Stimulated activated CD8-positive, alpha-beta memory T cell treated with anti-CD3 and anti-CD28 coated beads, Interleukin-7, amount 100 ng/mL, for 24 hours (primary cell): ENCODE results near the gene KRTAP5-1.
"Not testable (repeated sequence)": the region's sequence is repeated elsewhere in the genome, so short reads cannot be mapped to it uniquely, and the experiment has no call there.

Source experiments
- DNase-seq: peaks from one replicate; pipeline ENCODE4 v3.0.0-alpha.2; 2020; ENCODE audit warnings: low read depth

KRTAP5-1 gene, protein sequence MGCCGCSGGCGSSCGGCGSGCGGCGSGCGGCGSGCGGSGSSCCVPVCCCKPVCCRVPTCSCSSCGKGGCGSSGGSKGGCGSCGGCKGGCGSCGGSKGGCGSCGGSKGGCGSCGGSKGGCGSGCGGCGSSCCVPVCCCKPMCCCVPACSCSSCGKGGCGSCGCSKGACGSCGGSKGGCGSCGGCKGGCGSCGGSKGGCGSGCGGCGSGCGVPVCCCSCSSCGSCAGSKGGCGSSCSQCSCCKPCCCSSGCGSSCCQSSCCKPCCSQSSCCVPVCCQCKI

DNA sequence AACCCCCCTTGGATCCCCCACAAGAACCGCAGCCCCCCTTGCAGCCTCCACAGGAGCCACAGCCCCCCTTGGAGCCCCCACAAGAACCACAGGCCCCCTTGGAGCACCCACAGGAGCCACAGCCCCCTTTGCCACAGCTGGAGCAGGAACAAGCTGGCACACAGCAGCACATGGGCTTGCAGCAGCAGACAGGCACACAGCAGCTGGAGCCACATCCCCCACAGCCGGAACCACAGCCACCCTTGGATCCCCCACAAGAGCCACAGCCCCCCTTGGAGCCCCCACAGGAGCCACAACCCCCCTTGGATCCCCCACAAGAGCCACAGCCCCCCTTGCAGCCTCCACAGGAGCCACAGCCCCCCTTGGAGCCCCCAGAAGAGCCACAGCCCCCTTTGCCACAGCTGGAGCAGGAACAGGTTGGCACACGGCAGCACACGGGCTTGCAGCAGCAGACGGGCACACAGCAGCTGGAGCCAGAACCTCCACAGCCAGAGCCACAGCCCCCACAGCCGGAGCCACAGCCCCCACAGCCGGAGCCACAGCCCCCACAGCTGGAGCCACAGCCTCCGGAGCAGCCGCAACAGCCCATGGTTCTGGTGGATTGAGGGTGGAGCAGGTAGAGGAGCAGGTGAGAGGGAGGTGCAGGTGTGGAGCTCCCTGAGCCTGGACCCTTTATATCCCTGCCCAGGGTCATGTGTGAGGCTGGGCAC, at the start of gene KRTAP5-1:
Gene KRTAP5-1 (minus strand): TSS at position 623 of the 710 bp plus-strand sequence. CDS start 34 bp downstream, at position 589.
- not testable (repeated sequence) for DNase-seq

DNA sequence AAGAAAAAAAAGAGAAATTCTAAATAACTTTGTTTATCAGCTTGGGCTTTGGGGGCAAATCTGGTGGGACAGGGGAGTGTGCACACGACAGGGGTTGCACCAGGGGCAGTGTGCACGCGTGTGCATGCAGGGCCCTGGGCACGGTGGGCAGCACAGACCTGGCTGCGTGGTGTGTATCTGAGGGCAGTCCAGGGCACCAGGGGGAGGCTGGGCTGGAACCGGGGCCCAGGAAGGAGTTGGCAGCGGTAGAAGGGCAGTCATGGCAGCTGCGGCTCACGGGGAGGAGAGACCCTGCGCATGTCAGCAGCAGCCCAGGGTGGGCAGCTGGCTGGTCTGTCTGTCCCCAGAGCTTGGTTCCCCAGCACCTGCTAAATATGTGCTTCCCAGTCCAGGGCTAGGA, 48.8 kb upstream of the KRTAP5-1 start:
- DNase-seq: no peak

DNA sequence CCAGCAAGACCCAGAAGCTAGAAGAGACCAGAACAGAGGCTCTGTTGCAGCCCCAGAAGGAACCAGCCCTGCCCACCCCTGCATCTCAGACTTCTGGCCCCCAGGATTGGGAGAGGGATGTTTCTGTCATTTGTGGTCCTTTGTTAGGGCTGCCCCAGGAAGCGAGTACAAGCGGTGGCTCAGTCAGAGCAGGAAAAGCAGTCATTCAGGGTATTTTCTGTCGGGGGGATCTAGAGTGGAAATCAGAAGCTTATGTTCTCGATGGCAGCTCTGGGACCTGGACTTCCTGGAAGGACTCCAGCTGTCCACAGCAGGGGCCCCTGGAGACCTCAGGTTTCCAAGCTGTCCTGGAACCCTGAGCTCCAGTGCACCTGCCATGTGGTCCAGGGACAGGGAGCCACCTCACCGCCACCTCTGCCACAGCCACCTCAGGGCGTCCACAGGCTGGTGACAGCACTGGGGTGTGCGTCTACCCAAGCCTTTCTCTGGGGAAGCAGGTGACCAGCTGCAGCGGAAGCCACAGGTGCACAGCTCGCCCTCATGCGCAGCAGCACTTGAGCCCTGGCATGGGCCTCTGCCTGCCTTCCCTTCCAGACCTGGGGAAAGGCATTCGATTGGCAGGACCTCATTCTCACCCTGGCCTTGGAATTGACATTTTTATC, 47.1 kb upstream of the KRTAP5-1 start:
- no peak for DNase-seq

DNA sequence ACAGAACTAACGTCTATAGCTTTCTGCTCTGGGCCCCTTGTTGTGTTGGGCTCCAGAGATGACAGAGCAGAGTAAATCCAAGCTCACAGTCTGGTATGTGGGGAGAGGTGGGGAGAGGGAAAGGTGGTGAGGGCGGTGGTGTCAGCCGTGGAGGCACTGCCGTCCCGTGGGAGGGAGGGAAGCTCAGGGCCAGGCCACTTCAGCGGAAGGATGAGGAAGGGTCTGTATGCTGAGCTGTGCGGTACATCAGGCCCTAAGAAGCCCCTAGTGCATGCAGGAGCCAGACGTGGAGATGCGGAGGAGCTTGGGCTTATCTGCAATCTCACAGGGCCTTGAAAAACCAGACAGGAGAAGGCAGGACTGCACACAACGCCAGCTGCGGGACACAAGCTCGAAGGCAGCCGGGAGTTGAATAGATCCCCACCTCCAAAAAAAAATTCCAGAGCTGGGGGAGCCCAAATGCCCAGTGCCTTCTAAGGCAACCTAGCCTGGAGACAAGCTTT, 46.0 kb upstream of the KRTAP5-1 start:
- no peak for DNase-seq

DNA sequence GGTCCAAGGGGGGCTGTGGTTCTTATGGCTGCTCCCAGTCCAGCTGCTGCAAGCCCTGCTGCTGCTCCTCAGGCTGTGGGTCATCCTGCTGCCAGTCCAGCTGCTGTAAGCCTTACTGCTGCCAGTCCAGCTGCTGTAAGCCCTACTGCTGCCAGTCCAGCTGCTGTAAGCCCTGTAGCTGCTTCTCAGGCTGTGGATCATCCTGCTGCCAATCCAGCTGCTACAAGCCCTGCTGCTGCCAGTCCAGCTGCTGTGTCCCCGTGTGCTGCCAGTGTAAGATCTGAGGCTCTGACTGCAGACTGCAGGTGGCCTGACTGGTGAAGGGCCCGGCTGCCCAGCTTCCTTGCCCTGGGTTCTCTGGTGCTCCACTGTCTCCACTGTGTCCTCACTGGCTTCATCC, 45.2 kb upstream of the KRTAP5-1 start:
- DNase-seq: no peak

DNA sequence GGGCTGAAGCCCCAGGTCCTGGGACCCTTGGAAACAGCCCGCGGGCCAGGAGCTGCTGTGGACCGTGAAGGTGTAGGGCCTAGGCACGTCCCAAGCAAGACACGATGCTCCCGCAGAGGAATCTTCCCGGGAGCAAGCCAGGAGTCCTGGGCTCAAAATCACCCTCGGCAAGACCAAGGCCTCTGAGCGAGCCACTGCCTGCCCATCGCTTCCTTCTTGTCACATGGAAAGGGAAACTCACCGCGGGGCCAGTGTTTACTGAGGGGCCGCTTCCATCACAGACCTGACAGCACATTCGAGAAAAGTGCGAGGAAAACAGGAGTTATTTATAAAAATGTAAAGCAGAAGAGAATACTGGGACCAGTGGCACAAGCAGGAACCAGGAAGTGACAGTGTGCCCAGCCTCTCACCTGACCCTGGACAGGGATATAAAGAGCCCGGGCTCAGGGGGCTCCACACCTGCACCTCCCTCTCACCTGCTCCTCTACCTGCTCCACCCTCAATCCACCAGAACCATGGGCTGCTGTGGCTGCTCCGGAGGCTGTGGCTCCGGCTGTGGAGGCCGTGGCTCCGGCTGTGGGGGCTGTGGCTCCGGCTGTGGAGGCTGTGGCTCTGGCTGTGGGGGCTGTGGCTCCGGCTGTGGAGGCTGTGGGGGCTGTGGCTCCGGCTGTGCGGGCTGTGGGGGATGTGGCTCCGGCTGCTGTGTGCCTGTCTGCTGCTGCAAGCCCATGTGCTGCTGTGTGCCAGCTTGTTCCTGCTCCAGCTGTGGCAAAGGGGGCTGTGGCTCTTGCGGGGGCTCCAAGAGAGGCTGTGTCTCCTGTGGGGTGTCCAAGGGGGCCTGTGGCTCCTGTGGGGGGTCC, 44.5 kb upstream of the KRTAP5-1 start, which contains the start of gene KRTAP5-5:
Gene KRTAP5-5 (plus strand): TSS at position 450 of the 860 bp plus-strand sequence. CDS start 66 bp downstream, at position 516.
- DNase-seq: no peak

DNA sequence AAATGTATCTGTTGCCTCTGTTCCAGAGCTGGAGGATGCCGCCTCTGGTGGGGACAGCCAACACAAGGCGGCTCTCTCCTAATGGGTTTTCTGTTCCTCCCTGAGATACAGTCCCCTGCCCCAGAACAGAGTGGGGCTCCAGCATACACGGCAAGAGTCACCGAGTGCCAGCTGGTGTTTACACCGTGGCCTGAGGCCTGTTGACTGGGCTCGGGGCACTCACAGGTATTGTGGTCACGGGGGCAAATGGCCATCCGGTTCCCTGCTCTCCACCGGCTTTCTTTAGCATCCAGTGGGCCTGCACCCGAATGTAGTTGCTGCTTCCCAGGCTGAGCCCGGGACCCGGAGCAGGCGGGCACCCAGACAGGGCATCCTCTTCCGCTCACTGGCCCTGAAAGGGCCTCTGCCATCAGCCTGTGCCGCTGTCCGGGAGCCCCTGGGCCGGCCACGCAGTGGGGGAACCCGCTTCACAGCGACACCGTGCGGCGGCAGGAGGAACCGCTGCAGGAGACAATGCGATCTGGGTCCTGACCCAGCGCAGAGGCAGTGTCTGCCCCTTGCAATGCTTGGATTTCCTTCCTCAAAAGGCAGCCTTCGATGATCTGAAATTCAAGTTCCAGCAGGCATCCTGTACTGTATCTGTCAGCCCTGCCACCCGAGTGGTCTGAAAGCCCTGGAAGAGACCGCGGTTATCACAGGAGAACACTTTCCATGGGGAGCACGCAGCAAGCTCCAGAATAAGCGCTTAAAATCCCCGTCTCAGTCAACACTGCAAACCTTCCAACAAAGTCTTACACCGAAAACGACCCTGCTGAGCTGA, 43.6 kb upstream of the KRTAP5-1 start:
- DNase-seq: peak; percentile 28

DNA sequence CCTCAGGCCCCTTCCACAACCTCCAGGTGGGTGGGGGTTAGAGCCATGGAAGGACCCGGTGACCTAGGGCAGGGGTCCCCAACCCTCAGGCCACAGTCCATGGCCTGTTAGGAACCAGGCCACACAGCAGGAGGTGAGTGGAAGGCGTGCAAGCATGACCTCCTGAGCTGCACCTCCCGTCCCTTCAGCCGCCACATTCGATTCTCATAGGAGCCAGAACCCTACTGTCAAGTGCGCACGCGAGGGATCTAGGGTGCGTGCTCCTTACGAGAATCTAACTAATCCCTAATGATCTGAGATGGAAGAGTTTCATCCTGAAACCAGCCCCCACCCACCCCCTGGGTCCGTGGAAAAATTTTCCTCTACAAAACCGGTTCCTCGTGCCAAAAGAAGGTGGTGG, 40.5 kb upstream of the KRTAP5-1 start:
- no peak for DNase-seq

DNA sequence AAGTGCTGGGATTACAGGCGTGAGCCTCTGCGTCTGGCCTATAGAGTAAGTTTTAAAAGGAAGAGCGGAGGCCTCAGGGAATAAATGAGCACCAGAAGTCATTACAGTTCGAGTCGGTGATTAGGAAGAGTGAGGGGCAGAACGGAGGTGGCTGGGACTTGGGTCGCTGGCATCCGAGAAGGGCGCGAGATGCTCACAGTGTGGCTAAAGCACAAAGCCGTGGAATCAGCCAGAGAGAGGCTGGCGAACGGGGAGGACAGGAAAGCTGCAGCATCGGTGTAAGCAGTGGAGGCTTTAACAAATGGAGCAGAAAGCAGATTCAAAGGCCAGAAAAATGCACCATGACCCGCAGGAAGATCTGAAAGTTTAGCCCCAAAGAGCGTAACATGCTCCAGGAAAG, 39.5 kb upstream of the KRTAP5-1 start:
- DNase-seq: no peak

DNA sequence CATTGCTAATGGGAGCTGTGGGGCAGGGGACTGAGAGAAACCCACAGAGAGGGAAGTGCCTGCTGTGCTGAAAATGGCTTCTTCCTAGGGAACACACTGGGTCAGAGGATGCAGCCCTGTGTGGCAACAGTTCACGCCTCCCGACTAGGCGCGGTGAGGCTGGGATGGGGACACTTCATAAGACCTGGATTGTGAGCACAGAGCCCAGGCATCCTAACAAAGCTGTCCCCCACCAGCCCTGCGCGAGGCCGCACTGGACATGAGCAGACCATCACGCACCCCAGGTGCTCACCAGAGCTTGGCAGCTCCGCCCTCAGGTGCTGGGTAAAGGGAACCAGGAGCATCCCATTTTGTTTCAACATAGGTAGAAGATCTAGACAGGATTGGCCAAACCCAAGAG, 38.6 kb upstream of the KRTAP5-1 start:
- no peak for DNase-seq

DNA sequence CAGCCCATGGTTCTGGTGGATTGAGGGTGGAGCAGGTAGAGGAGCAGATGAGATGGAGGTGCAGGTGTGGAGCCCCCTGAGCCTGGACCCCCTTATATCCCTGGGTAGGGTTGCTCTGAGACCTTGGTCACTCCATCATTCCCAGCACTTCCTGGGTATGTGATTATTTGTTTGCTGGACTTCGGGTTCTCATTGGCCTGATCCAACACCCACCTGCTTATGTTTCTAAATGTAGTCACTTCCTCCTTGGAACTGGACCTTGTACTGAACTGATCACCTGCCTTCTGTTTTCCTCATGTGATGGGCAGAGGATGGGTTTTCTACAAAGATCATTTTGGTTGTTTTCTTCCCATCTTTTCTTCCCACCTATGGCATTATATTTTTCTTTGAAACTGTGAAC, 37.0 kb upstream of the KRTAP5-1 start, which contains the start of gene KRTAP5-4:
Gene KRTAP5-4 (minus strand): TSS at position 53 of the 400 bp plus-strand sequence. CDS start 45 bp downstream, at position 8.
- DNase-seq: no peak

DNA sequence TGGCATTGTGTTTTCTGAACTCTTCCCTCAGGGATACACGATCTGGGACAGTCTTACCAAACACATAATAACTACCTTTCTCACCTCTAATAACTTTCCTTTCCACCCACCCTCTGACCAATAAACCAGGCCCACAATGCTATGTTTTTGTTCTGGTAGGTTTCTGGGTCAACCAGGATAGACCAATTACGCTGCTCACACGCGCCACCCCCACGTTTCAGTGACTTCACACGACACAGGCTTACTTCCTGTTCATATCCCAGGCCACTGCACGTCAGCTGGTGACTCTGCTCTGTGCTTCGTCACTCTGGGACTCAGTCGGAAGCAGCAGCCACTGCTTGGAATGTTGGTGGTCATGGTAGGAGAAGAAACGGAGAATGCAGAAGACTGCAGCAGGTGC, 34.4 kb upstream of the KRTAP5-1 start:
- DNase-seq: no peak

DNA sequence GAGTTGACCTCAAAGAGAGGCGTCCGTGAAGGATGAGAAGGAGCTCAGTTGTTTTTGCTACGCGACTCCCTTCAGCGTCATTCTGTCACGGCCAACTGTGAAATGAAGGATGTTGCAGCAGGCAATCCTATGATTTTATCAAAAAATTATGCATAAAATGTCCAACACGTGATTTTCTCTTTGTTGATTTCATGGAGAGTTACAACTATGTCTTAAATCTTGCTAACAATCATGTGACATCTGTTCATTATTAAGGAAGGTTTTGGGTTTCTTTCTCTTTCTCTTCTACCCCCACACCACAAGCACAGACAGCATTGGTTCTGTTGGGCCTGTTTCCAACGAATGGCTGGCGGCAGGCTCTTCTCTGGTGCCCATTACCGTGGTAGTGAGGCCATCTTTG, 33.1 kb upstream of the KRTAP5-1 start:
- DNase-seq: no peak

DNA sequence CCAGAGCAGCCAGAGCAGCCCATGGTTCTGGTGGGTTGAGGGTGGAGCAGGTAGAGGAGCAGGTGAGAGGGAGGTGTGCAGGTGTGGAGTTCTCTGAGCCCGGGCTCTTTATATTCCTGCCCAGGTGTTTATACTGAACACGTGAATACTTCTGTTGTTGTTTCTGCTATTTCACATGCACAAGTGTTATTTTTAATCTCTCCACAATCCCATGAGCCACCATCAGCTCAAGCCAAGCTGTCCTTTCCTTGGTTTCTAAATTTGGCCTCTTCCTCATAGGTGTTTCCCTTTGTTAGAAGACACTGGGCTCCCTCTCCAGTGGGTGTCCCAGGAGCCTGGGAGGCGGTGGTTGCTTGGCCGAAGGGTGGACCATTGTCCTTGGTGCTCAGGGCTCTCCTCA, 23.3 kb upstream of the KRTAP5-1 start, which contains the start of gene KRTAP5-3:
Gene KRTAP5-3 (minus strand): TSS at position 101 of the 400 bp plus-strand sequence. CDS start 78 bp downstream, at position 23.
- no peak for DNase-seq

DNA sequence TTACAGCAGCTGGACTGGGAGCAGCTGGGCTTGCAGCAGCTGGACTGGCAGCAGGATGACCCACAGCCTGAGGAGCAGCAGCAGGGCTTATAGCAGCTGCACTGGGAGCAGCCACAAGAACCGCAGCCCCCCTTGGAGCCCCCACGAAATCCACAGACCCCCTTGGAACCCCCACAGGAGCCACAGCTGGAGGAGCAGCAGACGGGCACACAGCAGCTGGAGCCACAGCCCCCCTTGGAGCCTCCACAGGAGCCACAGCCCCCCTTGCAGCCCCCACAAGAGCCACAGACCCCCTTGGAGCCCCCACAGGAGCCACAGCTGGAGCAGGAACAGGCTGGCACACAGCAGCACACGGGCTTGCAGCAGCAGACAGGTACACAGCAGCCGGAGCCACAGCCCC, 22.8 kb upstream of the KRTAP5-1 start:
- not testable (repeated sequence) for DNase-seq

DNA sequence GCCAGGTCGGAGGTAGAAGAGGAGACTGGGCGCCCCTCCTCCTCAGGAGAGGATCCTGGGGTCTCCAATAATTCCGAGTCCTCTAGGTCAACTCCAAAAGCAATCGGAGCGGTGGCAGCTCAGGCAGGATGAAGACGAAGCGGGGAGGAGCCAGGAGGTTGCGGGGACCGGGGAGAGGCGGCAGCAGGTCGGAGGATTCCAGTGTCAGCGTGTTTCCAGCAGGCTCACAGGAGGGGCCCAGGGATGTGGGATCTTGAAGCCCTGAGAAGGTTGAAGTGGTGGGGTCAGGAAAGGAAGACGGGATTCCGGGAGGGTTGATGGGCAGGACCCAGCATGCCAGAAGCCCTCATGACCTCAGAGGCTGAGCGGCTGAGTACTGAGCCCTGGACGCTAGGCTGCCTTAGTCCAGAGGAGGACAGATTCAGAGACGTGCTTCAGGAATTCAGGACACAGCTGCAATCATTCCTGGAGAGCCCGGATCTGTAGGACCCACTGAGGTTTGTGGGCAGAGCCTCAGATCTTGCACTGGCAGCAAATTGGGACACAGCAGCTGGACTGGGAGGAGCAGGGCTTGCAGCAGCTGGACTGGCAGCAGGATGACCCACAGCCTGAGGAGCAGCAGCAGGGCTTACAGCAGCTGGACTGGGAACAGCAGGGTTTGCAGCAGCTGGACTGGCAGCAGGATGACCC, 22.2 kb upstream of the KRTAP5-1 start:
- DNase-seq: not testable (repeated sequence)

DNA sequence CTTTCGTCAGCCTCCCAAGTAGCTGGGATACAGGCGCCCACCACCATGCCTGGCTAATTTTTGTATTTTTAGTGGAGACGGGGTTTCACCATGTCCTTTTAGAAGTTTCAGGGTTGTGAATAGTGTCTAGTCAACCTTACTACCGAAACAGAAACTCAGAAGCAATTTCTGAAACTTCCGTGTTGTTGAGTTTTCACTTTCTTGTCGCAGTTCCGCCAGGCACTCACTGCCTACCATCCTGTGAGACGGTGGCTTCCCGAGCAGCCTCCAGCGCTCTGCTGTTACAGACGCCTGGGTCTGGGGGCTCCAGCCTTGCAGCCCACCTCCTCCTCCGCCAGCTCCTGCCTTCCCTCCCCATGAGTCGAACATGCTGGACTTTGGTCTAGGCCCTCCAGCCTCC, 20.8 kb upstream of the KRTAP5-1 start:
- DNase-seq: not testable (repeated sequence)

DNA sequence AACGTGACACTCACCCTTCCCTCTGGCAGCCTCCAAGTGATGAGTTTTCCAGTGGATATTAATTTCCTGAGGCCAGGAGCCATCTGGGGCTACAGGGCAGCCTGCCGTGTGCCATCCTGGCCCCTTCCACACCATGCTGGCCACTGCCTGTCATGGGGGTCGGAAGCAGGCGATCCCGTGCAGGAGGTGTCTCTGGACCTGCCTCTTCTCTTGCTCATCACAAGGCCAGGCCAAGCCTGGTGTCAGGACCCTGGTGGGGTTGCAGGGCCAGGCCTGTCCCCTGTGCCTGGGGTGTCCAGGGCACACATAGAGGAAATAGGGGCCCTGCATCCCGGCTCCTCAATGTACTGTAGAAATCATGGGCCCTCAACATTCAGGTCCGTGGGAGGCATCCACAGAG, 19.6 kb upstream of the KRTAP5-1 start:
- no peak for DNase-seq

DNA sequence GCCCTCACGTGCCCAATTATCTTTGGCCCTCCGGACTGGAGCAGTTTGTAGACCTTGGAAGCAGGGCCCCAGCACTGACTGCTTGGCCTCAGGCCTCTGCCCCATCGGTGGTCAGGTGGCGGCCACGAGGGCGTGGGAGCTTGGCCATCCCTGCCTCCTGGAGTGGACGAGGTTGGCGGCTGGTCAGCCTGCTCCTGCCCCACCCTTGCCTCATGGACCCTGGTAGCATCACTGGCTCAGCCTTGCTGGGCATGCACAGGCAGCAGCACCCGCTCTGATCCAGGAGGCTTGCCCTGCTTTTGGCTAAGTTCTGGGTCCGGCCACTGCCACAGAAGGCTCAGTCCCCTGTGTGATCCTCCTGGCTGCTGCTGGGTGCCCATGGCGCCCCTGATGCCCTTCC, 19.1 kb upstream of the KRTAP5-1 start:
- DNase-seq: no peak

DNA sequence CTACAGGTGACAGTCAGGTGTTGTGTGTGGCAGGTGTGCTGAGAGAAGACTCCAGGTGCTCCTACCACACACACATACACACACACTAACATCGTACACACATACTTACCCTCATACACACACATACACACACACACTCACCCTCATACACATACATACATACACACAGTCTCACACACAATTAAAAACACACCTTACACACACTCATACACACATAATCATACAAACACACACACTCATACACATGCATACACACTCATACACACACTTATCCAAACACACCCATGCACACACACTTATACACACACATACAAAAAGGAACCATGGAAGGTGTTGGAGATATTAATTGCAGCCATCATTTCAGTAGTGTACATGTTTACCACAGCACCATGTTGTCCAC, 18.5 kb upstream of the KRTAP5-1 start:
- no peak for DNase-seq
